Right cardiac atrium (tissue), 5 donors: ENCODE results near the gene KRTAP2-4. TPM values are rescaled to one million over a fixed set of nuclear protein-coding genes. Genes with fewer than 3 reads are reported as not detected.
"Not testable (repeated sequence)": the region's sequence is repeated elsewhere in the genome, so short reads cannot be mapped to it uniquely, and the experiment has no call there.

Experiments
- ATAC-seq, 2 donors: fragments of 200-7000 bp; cut with Tn5 transposase; one replicate each; pipeline versions ENCODE4 v1.8.0 to v1.9.1; 2020; ENCODE audit warnings: moderate library complexity in 2 of 2, mild to moderate bottlenecking in 1 of 2
- DNase-seq, 3 donors: peaks; one replicate each; pipeline ENCODE4 v3.0.0-alpha.2; 2020
- H3K27ac ChIP-seq: one replicate; pipeline ENCODE4 v1.5.1; 2013; ENCODE audit warnings: mild to moderate bottlenecking, low read length, control low read depth, moderate library complexity
- H3K27me3 ChIP-seq: one replicate; pipeline ENCODE4 v1.6.1; 2013; ENCODE audit not compliant: control insufficient read depth, insufficient read depth
- H3K4me1 ChIP-seq: one replicate; pipeline ENCODE4 v1.6.1; 2013; ENCODE audit warnings: low read length; ENCODE audit not compliant: control insufficient read depth, insufficient read depth
- H3K4me3 ChIP-seq: one replicate; pipeline ENCODE4 v1.5.1; 2013; ENCODE audit warnings: low read length, control low read depth
- H3K9me3 ChIP-seq: one replicate; pipeline ENCODE4 v1.6.1; 2013; ENCODE audit warnings: low read length; ENCODE audit not compliant: control insufficient read depth
- WGBS: extraction: QIAGEN DNeasy Blood & Tissue Kit; methylation state at CpG from one replicate; pipeline ENCODE4 v1.1.7; 2013; 5-methylcytosine and 5-hydroxymethylcytosine counted together
- intact Hi-C, 4 donors: fragments of 100-400 bp; cut with DNase I; formaldehyde crosslinking; loops; one replicate each; pipeline versions ENCODE4 v1.11.0 to v1.14.0; 2022 to 2023
- long read RNA-seq, 4 donors: library from polyadenylated mRNA; unstranded; transcript quantifications; one replicate each; pipeline ENCODE4 v2.0.0, GENCODE V29; 2020 to 2021
- polyA plus RNA-seq: library from polyadenylated mRNA; stranded (reverse); fragments of 200-250 nt; gene quantifications from one replicate; pipeline ENCODE4 v1.2.3, GENCODE V29; 2013
- total RNA-seq, 4 donors: library from RNA; stranded (reverse); fragmentation: NEBNext Ultra II Directional; extraction: Animal tissue kit (Norgen Biotek cat#: 25700); gene quantifications; one replicate each; pipeline ENCODE4 v1.2.1, GENCODE V29; 2021
- donor health status: healthy with polysubstance abuse.
- donor health status: DM: no; HTN: yes; CAD: no.
- donor health status: DM: no; HTN: no; CAD: no.
- donor health status: DM: no; HTN: yes; CAD: no; lungs with severe emphysema.
- donor health status: DM: yes; HTN: yes; CAD: no.

The KRTAP2-4 gene
- not detected for total RNA-seq
- polyA plus RNA-seq, result not detected
- long read RNA-seq, donor 1, result 0 reads
- long read RNA-seq, donor 2, result 0 reads
- long read RNA-seq, donor 3, result 0 reads
- long read RNA-seq, donor 4, result 0 reads

GRCh38 chr17:41065829-41066624, at the start of gene KRTAP2-4:
KRTAP2-4 (minus strand) TSS chr17:41065879; CDS start chr17:41065845, 34 bp downstream.
- 87% methylated on average over 6 of the region's 6 CpGs for WGBS
- Histone ChIP-seq H3K27me3 (peaks cover 3% of the 10 kb centered on the region), H3K4me1 (no peaks in the 10 kb centered on the region), H3K27ac (no peak within 1 kb of the TSS), H3K9me3 (no peaks in the 10 kb centered on the region), H3K4me3 (no peak within 1 kb of the TSS)
- intact Hi-C loops, result no loop called here
- ATAC-seq (no peak), DNase-seq (no peak)

GRCh38 chr17:41111151-41111885, 45.6 kb upstream of the KRTAP2-4 start:
- H3K27ac ChIP-seq, result no peak overlapping the region
- DNase-seq, result no peak
- H3K9me3 ChIP-seq, result no peaks in the 10 kb centered on the region
- no peak overlapping the region for H3K4me3 ChIP-seq
- intact Hi-C loops, result no loop called here
- ATAC-seq, result no peak
- H3K4me1 ChIP-seq, result no peaks in the 10 kb centered on the region
- no peaks in the 10 kb centered on the region for H3K27me3 ChIP-seq
- WGBS, result 59% methylated on average over 2 of the region's 2 CpGs

DNA sequence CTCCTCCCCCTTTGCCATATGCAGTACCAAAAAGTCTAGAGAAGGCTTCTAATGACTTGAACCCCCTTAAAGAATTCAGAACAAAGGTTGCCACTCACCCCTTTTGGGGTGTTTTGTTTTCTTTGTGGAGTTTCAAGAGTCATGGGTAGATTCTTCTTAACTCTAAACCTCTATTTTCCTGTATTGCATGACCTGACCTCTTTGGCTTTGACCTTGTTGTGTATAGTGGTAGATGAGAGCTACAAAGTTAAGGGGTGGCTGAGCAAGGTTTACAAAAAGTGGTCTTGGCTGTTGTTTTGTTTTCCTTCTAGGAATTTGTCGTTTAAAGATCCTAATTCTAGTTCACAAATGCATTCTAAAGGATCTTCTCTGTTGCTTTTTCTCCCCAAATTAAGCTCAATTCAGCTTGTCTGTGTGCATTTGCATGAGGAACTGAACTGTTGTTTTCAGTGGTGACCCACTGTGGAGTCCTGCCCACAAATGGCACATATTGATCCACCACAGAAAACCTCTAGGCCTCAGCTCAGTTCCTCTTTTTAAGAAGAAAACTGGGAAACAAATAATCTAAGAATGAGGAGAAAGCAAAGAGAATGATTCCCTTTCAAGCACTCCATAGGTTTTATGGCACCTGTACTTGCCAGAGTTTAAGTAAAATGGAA, 43.2 kb upstream of the KRTAP2-4 start:
- DNase-seq, H3K27ac ChIP-seq, intact Hi-C loops, H3K9me3 ChIP-seq, H3K27me3 ChIP-seq, ATAC-seq, H3K4me1 ChIP-seq, H3K4me3 ChIP-seq: not testable (repeated sequence)
- 35% methylated on average over 1 of the region's 1 CpG for WGBS

GRCh38 chr17:41107941-41108450, 42.3 kb upstream of the KRTAP2-4 start:
- no peaks in the 10 kb centered on the region for H3K27me3 ChIP-seq
- intact Hi-C loops, result no loop called here
- no peak for ATAC-seq
- H3K27ac ChIP-seq, result no peak overlapping the region
- H3K9me3 ChIP-seq, result no peaks in the 10 kb centered on the region
- 59% methylated on average over 1 of the region's 1 CpG for WGBS
- DNase-seq, result no peak
- H3K4me3 ChIP-seq, result no peak overlapping the region
- H3K4me1 ChIP-seq, result no peaks in the 10 kb centered on the region

DNA sequence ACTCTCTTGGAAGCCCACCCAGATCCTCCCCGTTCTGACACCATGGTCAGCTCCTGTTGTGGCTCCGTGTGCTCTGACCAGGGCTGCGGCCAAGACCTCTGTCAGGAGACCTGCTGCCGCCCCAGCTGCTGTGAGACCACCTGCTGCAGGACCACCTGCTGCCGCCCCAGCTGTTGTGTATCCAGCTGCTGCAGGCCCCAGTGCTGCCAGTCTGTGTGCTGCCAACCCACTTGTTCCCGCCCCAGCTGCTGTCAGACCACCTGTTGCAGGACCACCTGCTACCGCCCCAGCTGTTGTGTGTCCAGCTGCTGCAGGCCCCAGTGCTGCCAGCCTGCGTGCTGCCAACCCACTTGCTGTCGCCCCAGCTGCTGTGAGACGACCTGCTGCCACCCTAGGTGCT, 39.7 kb upstream of the KRTAP2-4 start, which contains the start of gene KRTAP4-9:
KRTAP4-9 (plus strand) TSS at position 43 of the 400 bp plus-strand sequence; CDS start at position 43, 0 bp downstream.
- H3K27ac ChIP-seq, H3K9me3 ChIP-seq, DNase-seq, H3K4me1 ChIP-seq, intact Hi-C loops, H3K4me3 ChIP-seq, ATAC-seq, H3K27me3 ChIP-seq: not testable (repeated sequence)
- WGBS, result 70% methylated on average over 10 of the region's 10 CpGs

DNA sequence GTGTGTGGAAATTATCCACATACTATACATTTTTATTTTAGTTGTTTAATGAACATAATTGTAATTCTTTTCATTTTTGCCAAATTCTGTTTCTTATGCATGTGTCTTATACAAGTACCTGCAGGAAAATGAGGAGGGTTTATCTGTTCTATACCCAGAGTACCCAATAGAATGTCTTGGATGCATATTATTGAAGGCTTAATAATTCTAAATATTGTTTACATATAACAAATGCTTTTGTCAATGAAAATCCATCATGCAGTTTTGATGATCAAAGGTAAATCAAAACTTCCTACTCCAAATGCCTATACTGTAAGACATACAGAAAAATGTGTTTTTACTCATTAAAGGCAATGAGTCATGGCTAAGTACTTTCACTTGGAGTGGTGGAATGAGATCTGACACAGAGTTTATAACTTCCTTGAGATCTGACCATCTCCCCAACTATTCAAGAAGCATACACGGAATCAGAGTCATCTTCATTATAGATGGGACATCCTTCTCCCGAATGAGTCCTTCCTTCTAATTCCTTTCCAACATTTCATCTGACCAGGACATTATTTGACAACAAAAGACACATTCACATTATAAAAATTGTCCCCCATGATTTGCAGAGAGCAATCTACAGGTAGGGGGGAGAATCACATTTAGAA, 38.8 kb upstream of the KRTAP2-4 start:
- WGBS, result 67% methylated on average over 2 of the region's 2 CpGs
- intact Hi-C loops, H3K4me3 ChIP-seq, H3K27ac ChIP-seq, DNase-seq, ATAC-seq, H3K4me1 ChIP-seq, H3K9me3 ChIP-seq, H3K27me3 ChIP-seq: not testable (repeated sequence)

DNA sequence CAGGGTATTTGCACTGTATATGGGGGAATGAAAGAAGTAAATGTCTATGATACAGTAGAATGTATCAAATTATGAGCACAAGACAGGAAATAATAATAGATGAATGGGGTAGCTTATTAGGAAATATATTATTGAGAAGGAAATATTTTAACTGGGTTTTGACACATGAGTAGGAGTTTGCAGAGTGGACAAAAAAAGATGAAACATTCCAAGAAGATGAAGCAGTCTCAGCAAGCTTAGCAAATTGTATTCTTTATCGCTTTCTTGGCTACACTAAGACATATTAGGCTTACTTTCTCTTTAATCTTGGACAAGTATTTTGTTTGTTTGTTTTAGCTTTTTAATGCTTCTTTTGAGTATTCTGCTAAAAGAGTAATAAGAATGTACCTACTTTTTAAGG, 38.2 kb upstream of the KRTAP2-4 start:
- ATAC-seq (no peak), DNase-seq (no peak)
- H3K27me3 ChIP-seq, result no peaks in the 10 kb centered on the region
- no peak overlapping the region for H3K4me3 ChIP-seq
- H3K4me1 ChIP-seq, result no peaks in the 10 kb centered on the region
- H3K27ac ChIP-seq, result no peak overlapping the region
- 91% methylated on average over 1 of the region's 1 CpG for WGBS
- no peaks in the 10 kb centered on the region for H3K9me3 ChIP-seq
- intact Hi-C loops, result no loop called here

GRCh38 chr17:41101586-41102259, 36.0 kb upstream of the KRTAP2-4 start, which contains the start of gene KRTAP4-16:
KRTAP4-16 (minus strand) TSS chr17:41102209; CDS start chr17:41102209, 0 bp downstream.
- ATAC-seq (no peak), DNase-seq (no peak)
- intact Hi-C loops, result no loop called here
- H3K27me3 ChIP-seq, result no peaks in the 10 kb centered on the region
- 45% methylated on average over 10 of the region's 10 CpGs for WGBS
- H3K4me3 ChIP-seq, result no peak within 1 kb of the TSS
- H3K9me3 ChIP-seq, result no peaks in the 10 kb centered on the region
- H3K4me1 ChIP-seq, result no peaks in the 10 kb centered on the region
- H3K27ac ChIP-seq, result no peak within 1 kb of the TSS

- intact Hi-C loops, H3K4me3 ChIP-seq, H3K27me3 ChIP-seq, ATAC-seq, H3K4me1 ChIP-seq, H3K27ac ChIP-seq, H3K9me3 ChIP-seq, DNase-seq: not testable (repeated sequence)
- 48% methylated on average over 7 of the region's 7 CpGs for WGBS
Observed at GRCh38 chr17:41099682-41100480, 34.2 kb upstream of the KRTAP2-4 start.
